NCI-H524 treated with DMSO at 0.1 percent for 48 hours (cell line): ENCODE results near the gene PEAK1.

Source experiments
- DNase-seq: peaks from one replicate; lab custom pipeline; 2025; lab: John Stamatoyannopoulos, UW

PEAK1 gene

GRCh38 chr15:77419836-77420609 lies at the start of gene PEAK1:
Gene PEAK1 (minus strand): TSS chr15:77420104. CDS start chr15:77181926, 238,178 bp downstream.
- peak; percentile 92 for DNase-seq

- no peak for DNase-seq
Measured at GRCh38 chr15:77468896-77469295, 49.0 kb upstream of the PEAK1 start.

- DNase-seq = no peak
Measured at GRCh38 chr15:77466521-77466920, 46.6 kb upstream of the PEAK1 start.

- DNase-seq = no peak
Measured at GRCh38 chr15:77464129-77464865, 44.4 kb upstream of the PEAK1 start.

DNA sequence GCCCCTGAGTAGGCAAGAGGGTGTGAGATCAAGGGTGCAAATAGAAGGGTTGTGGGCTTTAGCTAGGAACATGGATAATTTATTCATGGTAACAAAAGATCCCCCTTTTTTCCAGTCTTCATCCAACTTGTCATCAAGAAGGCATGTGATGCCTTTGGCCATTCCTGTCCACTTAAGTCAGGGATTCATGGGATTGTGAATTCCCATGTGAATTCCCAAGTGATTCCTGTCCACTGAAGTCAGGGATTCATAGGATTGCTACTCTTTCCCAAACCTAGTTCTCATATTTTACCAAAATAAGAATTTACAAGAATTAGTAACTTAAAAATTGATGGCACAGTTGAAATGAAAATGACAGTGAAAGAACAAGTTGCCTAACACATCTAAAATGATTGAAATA lies 41.6 kb upstream of the PEAK1 start:
- no peak for DNase-seq

DNA sequence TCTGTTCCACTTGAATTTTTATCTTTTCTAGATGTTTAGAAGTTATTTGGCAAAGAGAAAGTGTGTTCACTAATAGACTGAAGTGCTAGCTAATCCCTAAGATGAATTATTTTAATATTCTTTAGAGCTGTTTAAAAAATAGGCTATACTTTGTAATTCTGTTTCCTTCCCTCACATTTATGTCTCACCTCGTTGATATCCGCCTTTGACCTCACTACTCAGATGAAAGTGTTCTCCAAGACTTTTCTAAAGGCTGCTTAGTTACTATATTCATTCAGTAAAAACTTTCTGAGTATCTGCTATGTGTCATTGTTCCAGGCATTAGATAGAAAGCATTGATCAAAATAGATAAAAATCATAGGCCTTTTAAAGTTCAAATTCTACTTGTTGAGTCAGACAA lies 39.1 kb upstream of the PEAK1 start:
- no peak for DNase-seq

DNA sequence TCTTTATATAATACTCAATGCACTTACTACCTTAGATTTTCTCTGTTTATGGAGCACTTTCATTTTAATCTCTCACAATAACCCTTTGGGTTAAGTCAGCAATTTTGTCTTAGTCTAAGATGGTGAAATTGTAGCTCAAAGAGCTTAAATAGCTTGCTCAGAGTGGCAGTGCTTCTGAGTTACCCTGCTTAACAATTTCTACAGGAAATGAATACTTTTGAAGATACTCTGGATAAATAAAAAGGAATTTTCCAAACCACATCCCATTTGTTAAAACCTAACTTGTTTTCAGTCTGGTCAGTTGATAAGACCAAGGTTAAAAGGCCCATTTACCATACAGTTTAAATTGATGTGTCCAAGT lies 38.0 kb upstream of the PEAK1 start:
- DNase-seq = no peak

GRCh38 chr15:77457191-77457904 lies 37.4 kb upstream of the PEAK1 start:
- DNase-seq = no peak

- no peak for DNase-seq
Measured at GRCh38 chr15:77456746-77457145, 36.8 kb upstream of the PEAK1 start.

DNA sequence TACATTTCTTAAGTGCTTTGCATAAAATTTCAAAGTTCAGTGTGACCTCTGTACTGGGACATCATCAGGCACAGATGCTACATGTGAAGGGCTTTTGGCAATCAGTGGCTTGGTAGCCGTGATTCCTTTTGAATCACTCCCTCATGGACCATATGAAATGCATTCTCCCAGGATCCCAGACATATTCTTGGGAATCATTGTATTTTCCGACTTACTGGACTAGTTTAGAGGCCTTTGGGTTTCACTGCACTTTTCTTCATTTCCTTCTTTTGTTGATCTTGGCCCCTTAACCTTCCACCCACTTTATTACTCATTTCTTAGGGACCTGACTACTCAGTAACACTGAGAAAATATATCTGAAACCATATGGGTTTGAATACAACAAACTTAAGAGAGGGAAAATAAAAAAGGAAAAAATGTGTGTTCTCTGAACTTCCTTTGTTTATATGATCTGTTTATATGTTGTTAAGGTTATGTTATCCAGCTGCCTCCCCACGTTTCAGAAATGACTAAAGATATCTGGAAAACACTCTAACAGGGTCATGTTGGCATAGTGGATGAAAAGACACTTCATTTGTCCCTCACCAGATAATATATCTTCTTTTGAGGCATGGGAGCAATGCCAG lies 35.9 kb upstream of the PEAK1 start:
- no peak for DNase-seq

DNA sequence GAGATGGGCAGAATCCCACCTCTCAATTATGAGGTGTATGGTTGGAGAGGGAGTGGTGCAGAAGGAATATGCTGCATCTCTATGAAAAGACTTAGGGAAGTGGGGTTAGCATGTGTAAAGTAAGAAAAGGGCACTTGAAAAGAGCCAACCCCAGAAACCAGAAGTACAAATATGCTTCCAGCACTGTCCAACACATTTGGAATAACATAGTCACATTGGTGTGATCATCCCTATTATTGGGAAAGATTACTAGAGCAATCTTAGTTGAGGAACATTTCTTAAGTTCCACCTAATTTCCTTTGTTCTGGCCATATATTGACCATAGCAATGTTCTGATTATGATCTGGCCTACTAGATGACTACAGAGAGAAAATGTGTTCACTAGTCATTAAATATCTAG lies 35.0 kb upstream of the PEAK1 start:
- no peak for DNase-seq

DNA sequence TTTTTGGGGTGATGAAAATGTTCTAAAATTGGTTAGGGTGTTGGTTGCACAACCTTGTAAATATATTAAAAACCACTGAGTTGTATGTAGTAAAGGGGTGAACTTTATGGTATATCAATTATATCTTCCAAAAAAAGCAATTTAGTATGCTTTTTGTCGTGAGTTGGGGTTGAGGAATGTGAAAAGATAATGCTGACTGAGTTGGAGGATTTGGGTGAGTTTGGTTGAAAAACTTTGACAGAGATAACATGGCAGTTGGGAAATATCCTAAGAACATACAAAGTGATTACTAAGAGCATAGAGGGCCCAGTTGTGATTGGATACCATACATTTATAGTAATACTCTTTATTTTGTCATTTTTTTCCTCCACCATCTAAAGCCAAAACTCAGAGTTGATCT lies 34.4 kb upstream of the PEAK1 start:
- DNase-seq = no peak

GRCh38 chr15:77446840-77447390 lies 27.0 kb upstream of the PEAK1 start:
- DNase-seq = no peak

- DNase-seq = no peak
Measured at GRCh38 chr15:77440378-77440999, 20.6 kb upstream of the PEAK1 start.

DNA sequence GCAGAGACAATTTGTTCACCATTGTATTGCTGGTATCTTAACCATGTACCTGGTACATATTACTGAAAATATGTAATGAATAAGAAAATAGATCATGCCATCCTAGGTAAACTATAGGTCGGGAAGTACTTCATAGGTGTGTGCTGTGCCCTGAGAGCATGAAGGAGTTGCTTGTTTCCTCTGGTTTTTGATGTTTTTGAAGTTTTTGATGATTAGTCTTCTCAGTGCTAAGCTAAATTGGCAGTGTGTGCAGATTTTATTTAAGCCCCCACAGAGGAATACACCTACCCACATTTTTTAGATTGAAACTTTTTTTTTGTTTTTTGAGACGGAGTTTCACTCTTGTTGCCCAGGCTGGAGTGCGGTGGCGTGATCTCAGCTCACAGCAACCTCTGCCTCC lies 17.4 kb upstream of the PEAK1 start:
- no peak for DNase-seq

- no peak for DNase-seq
Measured at GRCh38 chr15:77436822-77437221, 16.9 kb upstream of the PEAK1 start.

DNA sequence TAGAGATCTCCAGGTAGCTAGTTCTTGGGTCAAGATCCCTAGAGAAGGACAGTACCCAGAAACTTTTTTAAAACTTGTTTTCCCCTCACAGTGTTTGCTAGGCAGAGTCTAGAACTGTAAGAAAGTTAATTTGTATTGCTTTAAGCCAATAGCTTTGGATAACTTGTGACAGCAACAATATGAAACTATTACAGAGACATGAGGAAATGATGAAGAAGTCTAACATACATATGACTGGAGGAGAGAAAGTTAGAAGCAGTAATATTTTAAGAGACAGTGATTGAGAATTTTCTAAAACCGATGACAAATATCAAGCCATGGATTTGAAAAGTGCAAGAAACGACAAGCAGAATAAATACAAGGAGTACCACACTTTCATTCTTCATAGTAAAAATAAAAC lies 10.7 kb upstream of the PEAK1 start:
- no peak for DNase-seq

GRCh38 chr15:77430213-77430612 lies 10.3 kb upstream of the PEAK1 start:
- no peak for DNase-seq

DNA sequence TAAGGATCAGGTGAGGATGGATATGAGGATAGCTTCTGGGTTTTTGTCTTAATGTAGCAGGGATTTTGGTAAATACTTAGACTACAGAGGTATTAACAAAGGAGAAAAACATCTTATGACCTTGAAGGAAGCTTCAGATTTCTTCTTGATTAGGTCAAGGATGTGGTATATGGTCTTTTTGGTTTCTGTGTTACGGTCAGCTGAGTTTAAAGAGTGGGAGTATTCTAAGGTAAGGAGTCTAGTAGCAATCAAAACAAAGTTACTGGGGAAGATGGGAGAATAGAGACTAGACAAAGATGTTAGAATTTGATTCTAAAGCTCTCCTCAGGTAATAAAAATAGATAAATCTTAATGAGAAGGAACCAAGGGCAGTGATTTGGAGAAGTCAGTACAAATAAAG lies 7.0 kb upstream of the PEAK1 start:
- DNase-seq = no peak

DNA sequence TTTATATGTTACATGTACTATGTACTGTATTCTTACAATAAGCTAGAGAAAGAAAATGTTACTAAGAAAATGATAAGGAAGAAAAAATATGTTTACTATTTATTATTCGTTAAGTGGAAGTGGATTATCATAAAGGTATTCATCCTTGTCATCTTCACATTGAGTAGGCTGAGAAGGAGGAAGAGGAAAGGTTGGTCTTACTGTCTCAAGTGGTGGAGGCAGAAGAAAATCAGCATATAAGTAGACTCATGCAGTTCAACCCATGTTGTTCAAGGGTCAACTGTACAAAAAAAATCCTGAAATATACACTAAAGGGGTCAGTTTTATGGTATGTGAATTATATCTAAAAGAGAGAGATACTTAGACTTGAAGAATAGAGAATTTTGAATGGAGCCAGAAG lies 6.5 kb upstream of the PEAK1 start:
- DNase-seq = no peak

DNA sequence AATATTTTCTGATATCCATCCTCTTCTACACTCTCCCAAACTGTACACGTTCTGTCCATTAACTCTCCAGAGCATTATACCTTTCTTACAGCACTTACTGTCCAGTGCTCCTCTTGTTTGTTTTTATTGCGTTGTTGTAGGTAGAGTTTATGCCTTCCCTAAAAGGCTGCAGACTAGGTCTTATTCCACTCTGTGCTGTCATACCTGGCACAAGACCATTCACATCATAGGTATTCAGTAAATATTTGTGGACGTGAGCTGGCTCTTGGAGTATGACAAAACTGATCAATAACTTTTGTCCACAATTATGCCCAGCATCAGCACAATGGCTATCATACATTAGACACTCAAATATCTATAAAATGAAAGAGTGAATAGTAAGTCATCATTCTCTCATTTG lies 5.2 kb upstream of the PEAK1 start:
- DNase-seq = no peak

DNA sequence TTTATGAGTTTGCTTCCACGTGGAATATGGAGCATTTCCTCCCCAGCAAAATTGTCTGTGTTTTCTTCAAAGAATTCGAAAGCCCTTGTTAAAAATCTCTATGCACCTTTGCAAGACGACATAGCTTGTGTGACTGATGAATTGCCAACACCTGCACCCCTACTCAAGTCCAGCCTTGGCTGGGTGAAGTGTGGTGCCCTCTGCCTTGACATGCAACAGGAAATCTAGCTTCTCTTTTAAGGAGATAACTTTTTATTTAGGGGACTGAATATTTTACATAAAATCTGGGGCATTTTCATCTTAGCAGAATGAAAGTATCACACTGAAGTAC lies 1.4 kb upstream of the PEAK1 start:
- no peak for DNase-seq
